ENCODE results near the gene PIK3AP1. TPM values are rescaled to one million over a fixed set of nuclear protein-coding genes. Genes with fewer than 3 reads are reported as not detected.

Gene PIK3AP1
- total and polyA plus RNA-seq, 7 donors = 6.1 to 22.0 (median 10.0) TPM

DNA sequence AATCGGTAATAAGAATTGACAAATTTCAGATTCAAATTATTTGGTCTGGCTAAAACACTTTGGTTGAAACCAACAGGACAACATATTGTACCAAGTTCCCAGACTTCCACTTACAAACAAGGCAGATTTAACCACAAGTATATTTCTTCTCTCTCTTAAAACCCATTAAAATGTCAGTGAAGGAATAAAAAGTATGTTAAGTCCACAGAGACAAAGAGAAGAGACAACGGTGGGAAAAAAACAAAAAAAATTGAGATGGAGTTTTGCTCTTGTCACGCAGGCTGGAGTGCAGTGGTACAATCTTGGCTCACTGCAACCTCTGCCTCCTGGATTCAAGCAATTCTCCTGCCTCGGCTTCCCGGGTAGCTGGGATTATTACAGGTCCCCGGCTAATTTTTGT lies 149.8 kb downstream of the PIK3AP1 start:
- TF ChIP-seq, protein P1, sequence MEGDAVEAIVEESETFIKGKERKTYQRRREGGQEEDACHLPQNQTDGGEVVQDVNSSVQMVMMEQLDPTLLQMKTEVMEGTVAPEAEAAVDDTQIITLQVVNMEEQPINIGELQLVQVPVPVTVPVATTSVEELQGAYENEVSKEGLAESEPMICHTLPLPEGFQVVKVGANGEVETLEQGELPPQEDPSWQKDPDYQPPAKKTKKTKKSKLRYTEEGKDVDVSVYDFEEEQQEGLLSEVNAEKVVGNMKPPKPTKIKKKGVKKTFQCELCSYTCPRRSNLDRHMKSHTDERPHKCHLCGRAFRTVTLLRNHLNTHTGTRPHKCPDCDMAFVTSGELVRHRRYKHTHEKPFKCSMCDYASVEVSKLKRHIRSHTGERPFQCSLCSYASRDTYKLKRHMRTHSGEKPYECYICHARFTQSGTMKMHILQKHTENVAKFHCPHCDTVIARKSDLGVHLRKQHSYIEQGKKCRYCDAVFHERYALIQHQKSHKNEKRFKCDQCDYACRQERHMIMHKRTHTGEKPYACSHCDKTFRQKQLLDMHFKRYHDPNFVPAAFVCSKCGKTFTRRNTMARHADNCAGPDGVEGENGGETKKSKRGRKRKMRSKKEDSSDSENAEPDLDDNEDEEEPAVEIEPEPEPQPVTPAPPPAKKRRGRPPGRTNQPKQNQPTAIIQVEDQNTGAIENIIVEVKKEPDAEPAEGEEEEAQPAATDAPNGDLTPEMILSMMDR (IDR thresholded peaks at IDR 0.05) = no peak
- TF ChIP-seq POLR2AphosphoS5 (IDR thresholded peaks at IDR 0.05) (no peak), POLR2A (IDR thresholded peaks at IDR 0.05) (no peak), EP300 (IDR thresholded peaks at IDR 0.05) (no peak)
- Histone ChIP-seq H3K4me3 (no peak overlapping the region), H3K27me3 (no peaks in the 10 kb centered on the region), H3K27ac (no peak overlapping the region), H3K36me3 (peaks cover 0 to 10% (median 0%) of the 10 kb centered on the region in 4 donors), H3K9me3 (no peaks in the 10 kb centered on the region), H3K4me1 (peaks cover 0 to 66% (median 37%) of the 10 kb centered on the region in 4 donors)
- intact Hi-C loops (cut with DNase I) = no loop called here
- WGBS, 2 donors = 86 to 91% methylated on average over 6 of the region's 6 CpGs
- no peak for DNase-seq

DNA sequence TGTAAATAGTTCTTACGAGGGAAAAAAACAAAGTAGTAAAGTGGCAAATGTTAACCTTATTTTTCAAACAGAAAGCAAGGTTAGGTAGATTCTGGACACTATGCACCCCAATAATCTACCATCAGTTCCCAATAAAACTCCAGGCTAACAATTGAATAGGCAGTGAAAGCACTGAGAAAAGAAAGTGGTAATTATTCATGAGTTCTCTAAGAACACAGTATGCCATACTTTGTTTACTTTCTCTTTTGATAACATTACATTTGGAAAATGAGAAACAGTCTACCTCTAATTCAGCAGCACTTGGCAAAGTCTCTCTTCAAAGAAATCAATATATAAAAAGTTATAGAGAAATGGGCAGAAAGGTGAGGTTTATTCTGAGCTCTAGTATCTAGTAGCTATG lies 151.9 kb downstream of the PIK3AP1 start:
- 44 to 71% methylated on average over 1 of the region's 1 CpG for WGBS, 2 donors
- TF ChIP-seq EP300 (IDR thresholded peaks at IDR 0.05) = no peak
- no peak for TF ChIP-seq POLR2AphosphoS5 (IDR thresholded peaks at IDR 0.05)
- no peak for TF ChIP-seq POLR2A (IDR thresholded peaks at IDR 0.05)
- TF ChIP-seq, protein P1 (IDR thresholded peaks at IDR 0.05) = no peak
- intact Hi-C loops (cut with DNase I) = no loop called here
- H3K9me3 ChIP-seq = no peaks in the 10 kb centered on the region
- H3K36me3 ChIP-seq = peaks cover 0 to 6% (median 0%) of the 10 kb centered on the region in 4 donors
- H3K4me1 ChIP-seq = peaks cover 0 to 65% (median 34%) of the 10 kb centered on the region in 4 donors
- H3K27ac ChIP-seq = no peak overlapping the region
- no peak overlapping the region for H3K4me3 ChIP-seq
- no peak for DNase-seq
- H3K27me3 ChIP-seq = no peaks in the 10 kb centered on the region

DNA sequence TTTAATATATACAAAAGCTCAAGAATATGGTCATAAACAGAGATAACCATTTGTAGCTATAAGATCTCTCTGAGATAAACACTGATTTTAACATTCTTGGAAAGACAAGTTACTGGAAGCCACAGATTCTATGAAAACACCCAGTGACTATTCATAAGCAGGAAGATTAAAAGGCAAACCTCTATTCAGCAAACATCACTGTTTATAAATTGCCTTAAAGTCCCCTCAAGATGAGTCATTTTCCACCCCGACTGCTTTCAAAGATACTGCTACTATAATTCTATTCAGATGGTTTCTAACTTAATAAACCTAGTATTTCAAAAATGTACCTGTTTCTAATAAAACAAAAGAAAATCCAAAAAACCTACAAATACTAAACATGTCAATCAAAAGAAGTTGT lies 154.5 kb downstream of the PIK3AP1 start:
- Histone ChIP-seq H3K4me1 (peaks cover 0 to 40% (median 20%) of the 10 kb centered on the region in 4 donors), H3K27ac (no peak overlapping the region), H3K9me3 (no peaks in the 10 kb centered on the region), H3K27me3 (no peaks in the 10 kb centered on the region), H3K4me3 (no peak overlapping the region), H3K36me3 (peaks cover 0 to 19% (median 2%) of the 10 kb centered on the region in 4 donors)
- TF ChIP-seq EP300 (IDR thresholded peaks at IDR 0.05) = no peak
- TF ChIP-seq, protein P1 (IDR thresholded peaks at IDR 0.05) = no peak
- TF ChIP-seq POLR2A (IDR thresholded peaks at IDR 0.05) = no peak
- no peak for TF ChIP-seq POLR2AphosphoS5 (IDR thresholded peaks at IDR 0.05)
- intact Hi-C loops (cut with DNase I) = no loop called here
- 29 to 33% methylated on average over 1 of the region's 1 CpG for WGBS, 2 donors
- DNase-seq = no peak

DNA sequence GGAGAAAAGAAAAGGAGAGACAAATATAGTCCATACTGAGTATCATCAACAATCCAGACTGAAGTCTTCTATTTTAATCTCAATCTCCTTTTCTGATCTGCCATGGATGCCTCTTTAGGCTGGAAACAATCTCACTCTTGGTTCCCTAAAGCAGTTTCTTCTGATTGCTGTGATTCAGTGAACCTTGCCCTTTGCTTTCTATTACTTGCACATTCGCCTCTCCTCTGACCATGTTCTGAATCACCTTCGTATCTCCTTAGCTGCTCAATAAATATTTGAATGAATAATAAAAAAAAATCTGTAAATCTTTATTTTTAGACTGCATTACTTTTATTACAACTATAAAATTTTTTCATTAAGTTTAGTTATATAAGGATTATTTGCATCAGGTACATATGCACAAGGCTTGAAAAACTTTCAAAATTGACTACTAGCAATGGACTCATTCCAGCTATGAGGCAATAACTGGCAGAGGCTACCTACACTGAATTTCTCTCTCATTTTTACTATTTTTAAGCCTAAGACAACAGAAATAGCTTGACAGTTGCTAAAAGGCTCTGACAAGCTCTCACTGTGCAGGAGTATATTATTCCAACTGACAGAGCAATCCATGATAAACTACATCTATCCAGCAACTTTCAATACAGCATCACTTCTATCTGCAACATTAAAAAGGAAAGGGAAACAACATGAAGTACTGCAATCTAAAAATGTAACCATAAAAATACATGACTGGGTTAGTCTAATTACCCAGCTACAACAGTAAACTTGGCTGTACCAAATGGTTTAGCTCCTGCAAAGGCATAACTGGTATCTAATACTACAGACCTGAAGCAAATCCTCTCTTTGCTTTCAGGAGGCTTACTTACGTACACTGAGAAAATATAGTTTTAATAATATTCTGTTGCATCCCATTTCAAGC lies 159.1 kb downstream of the PIK3AP1 start:
- 51 to 76% methylated on average over 3 of the region's 3 CpGs for WGBS, 2 donors

More for the DNA sequence above, 159.1 kb downstream of the PIK3AP1 start:
- DNase-seq = no peak
- no peak overlapping the region for H3K27ac ChIP-seq
- no peaks in the 10 kb centered on the region for H3K27me3 ChIP-seq
- peaks cover 0 to 50% (median 7%) of the 10 kb centered on the region in 4 donors for H3K36me3 ChIP-seq
- TF ChIP-seq POLR2AphosphoS5 (IDR thresholded peaks at IDR 0.05) (no peak), EP300 (IDR thresholded peaks at IDR 0.05) (no peak), POLR2A (IDR thresholded peaks at IDR 0.05) (no peak)
- TF ChIP-seq, protein P1 (IDR thresholded peaks at IDR 0.05) = no peak
- no peak overlapping the region for H3K4me3 ChIP-seq
- intact Hi-C loops (cut with DNase I) = no loop called here
- no peaks in the 10 kb centered on the region for H3K9me3 ChIP-seq
- H3K4me1 ChIP-seq = peaks cover 0 to 11% (median 3%) of the 10 kb centered on the region in 4 donors
